Activated B cell treated with CpG ODN at 0.5 μM for 24 hours (primary cell): ENCODE measurements around the gene EEF1A2. TPM values are rescaled to one million over a fixed set of nuclear protein-coding genes. Genes with fewer than 3 reads are reported as not detected.
A peak's percentile ranks its signal among the peaks of the same experiment; 100 is the strongest.

Source experiments
- ATAC-seq: fragments of 200-7000 bp; cut with Tn5 transposase; one replicate; pipeline ENCODE4 v1.10.0; 2021; ENCODE audit warnings: low read depth, mild to moderate bottlenecking, moderate library complexity
- CTCF ChIA-PET: fragments of 350-600 bp; sonication (Branson Sonifier 250); formaldehyde crosslinking; loops from one replicate; lab custom pipeline; 2021; ENCODE audit warnings: antibody characterized with exemption; lab: Charles Lee
- POLR2A ChIA-PET: fragments of 350-600 bp; sonication (Branson Sonifier 250); formaldehyde crosslinking; loops from one replicate; lab custom pipeline; 2021; ENCODE audit warnings: antibody characterized with exemption; lab: Charles Lee
- DNase-seq: peaks from one replicate; pipeline ENCODE4 v3.0.0; 2022
- H3K27ac Mint-ChIP-seq: one replicate; pipeline ENCODE4 v1.8.0; 2020; ENCODE audit warnings: mixed read lengths
- H3K27me3 Mint-ChIP-seq: one replicate; pipeline ENCODE4 v1.8.0; 2021; ENCODE audit warnings: mixed read lengths
- H3K36me3 Mint-ChIP-seq: one replicate; pipeline ENCODE4 v1.8.0; 2021; ENCODE audit warnings: low read depth, mixed read lengths
- H3K4me1 Mint-ChIP-seq: one replicate; pipeline ENCODE4 v1.8.0; 2021; ENCODE audit warnings: mixed read lengths
- H3K4me3 Mint-ChIP-seq: one replicate; pipeline ENCODE4 v1.8.0; 2020; ENCODE audit warnings: mild to moderate bottlenecking, mixed read lengths
- H3K9me3 Mint-ChIP-seq: one replicate; pipeline ENCODE4 v1.8.0; 2020; ENCODE audit warnings: mixed read lengths
- CTCF ChIP-seq: fragments of 200-600 bp; IDR thresholded peaks from one replicate; pipeline ENCODE4 v1.8.0; 2022; ENCODE audit warnings: antibody characterized with exemption, mild to moderate bottlenecking
- intact Hi-C: fragments of 100-400 bp; cut with micrococcal nuclease; formaldehyde crosslinking; loops from one replicate; pipeline ENCODE4 v1.15.1; 2024
- total RNA-seq: library from RNA; stranded (reverse); gene quantifications from 2 replicates; pipeline ENCODE4 v1.2.3, GENCODE V29; 2022

The EEF1A2 gene
- total RNA-seq, 1 donor from 2014 or later, result 1.6 TPM

GRCh38 chr20:63441136-63442099 is 57.5 kb downstream of the EEF1A2 start:
- ATAC-seq, result peak; percentile 34
- no peaks in the 10 kb centered on the region for H3K36me3 Mint-ChIP-seq
- no peak overlapping the region for H3K27ac Mint-ChIP-seq
- ChIA-PET POLR2A (no interaction called here), CTCF (no interaction called here)
- intact Hi-C loops, result no loop called here
- H3K27me3 Mint-ChIP-seq, result peaks cover 12% of the 10 kb centered on the region
- H3K4me3 Mint-ChIP-seq, result peak overlapping the region; percentile 24
- DNase-seq, result no peak
- H3K9me3 Mint-ChIP-seq, result no peaks in the 10 kb centered on the region
- no peak for TF ChIP-seq CTCF
- H3K4me1 Mint-ChIP-seq, result peaks cover 17% of the 10 kb centered on the region

DNA sequence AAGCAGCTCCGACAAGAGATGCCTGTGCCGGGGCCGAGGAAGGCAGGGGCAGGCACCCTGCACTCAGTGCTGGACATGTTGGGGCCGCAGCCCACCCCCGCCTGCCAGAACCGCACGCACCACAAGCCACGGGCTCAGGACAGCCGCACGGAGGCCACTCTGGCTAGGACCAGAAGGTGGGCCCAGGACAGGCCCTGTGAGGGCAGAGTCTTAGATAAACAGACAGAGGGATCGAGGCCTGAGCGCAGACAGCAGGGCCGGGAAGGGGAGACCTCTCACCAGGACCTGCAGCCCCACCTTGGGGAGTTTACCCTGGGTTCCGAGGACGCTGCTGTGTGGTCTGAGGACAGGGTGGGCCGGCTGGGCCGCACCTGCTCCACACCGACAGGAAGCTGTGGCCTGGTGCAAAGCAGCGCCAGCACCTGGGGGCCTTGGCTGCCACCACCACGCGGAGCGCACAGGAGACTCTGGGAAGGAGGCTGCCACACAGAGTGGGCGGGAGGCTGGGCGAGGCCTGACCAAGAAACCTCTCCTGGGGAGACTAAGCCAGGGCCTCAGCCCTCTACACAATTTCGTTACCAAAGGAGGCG is 58.4 kb downstream of the EEF1A2 start:
- Mint-ChIP-seq H3K36me3 (no peaks in the 10 kb centered on the region), H3K4me1 (peaks cover 17% of the 10 kb centered on the region), H3K4me3 (no peak overlapping the region), H3K9me3 (no peaks in the 10 kb centered on the region), H3K27ac (no peak overlapping the region), H3K27me3 (peaks cover 12% of the 10 kb centered on the region)
- intact Hi-C loops, result no loop called here
- no peak for DNase-seq
- no peak for ATAC-seq
- CTCF ChIA-PET, result no interaction called here
- POLR2A ChIA-PET, result no interaction called here
- TF ChIP-seq CTCF, result no peak

DNA sequence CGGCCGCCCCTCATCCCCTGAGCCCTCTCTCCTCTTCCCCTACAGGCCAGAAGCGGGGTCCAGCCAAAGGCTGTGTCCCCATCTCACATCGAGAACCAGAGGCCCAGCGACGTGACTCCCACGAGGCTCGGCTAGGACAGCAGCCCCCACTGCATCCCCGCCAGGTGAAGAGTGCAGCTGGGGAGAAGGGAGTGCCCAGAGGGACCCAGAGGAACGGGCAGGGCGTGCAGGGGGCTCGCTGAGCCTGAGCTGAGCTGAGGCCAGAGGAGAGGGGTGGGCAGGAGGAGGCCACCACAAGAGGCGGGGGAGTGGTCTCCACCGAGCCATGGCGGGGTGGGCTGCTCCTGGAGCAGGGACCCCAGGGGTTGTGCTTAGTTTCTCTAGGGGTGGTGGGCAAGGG is 59.0 kb downstream of the EEF1A2 start:
- H3K27ac Mint-ChIP-seq, result no peak overlapping the region
- intact Hi-C loops, result no loop called here
- ATAC-seq (no peak), DNase-seq (no peak)
- no peaks in the 10 kb centered on the region for H3K36me3 Mint-ChIP-seq
- CTCF ChIA-PET, result no interaction called here
- POLR2A ChIA-PET, result no interaction called here
- H3K9me3 Mint-ChIP-seq, result no peaks in the 10 kb centered on the region
- TF ChIP-seq CTCF, result no peak
- H3K4me3 Mint-ChIP-seq, result no peak overlapping the region
- H3K4me1 Mint-ChIP-seq, result peaks cover 17% of the 10 kb centered on the region
- H3K27me3 Mint-ChIP-seq, result peaks cover 13% of the 10 kb centered on the region

DNA sequence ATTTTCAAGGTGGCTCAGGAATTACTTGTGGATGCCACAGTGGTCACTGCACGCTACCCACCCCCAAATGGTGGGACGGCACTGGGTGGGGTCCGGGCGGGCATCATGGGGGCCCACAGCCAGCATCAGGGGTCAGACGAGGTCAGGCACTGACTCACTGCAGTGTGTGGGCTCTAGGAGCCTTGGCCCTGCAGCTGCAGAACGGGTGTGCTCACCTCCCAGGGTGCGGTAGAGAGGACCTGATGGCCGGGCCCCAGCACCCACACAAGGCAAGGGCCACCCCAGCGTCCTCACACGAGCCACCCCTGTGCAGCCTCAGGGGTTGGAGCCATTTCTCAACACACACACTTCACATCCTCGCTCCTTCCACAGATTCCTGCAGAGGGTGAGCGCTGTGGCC is 60.8 kb downstream of the EEF1A2 start:
- CTCF ChIA-PET, result no interaction called here
- no peaks in the 10 kb centered on the region for H3K36me3 Mint-ChIP-seq
- no peak for TF ChIP-seq CTCF
- peaks cover 27% of the 10 kb centered on the region for H3K4me1 Mint-ChIP-seq
- POLR2A ChIA-PET, result no interaction called here
- no peak overlapping the region for H3K4me3 Mint-ChIP-seq
- H3K27ac Mint-ChIP-seq, result no peak overlapping the region
- ATAC-seq (no peak), DNase-seq (no peak)
- no peaks in the 10 kb centered on the region for H3K9me3 Mint-ChIP-seq
- H3K27me3 Mint-ChIP-seq, result peaks cover 16% of the 10 kb centered on the region
- intact Hi-C loops, result no loop called here

Other genes starting within 250 kb of the EEF1A2 start
- not detected in 2 replicates for gene NKAIN4, start 244.6 kb downstream of the EEF1A2 start, total RNA-seq
- gene ARFGAP1, start 226.3 kb downstream of the EEF1A2 start, total RNA-seq, result 72.4 and 85.8 TPM in 2 replicates
- not detected in 2 replicates for gene COL20A1, start 205.9 kb downstream of the EEF1A2 start, total RNA-seq
- gene CHRNA4, start 137.7 kb downstream of the EEF1A2 start, total RNA-seq, result not detected in 2 replicates
- not detected in 2 replicates for gene KCNQ2, start 26.4 kb downstream of the EEF1A2 start, total RNA-seq
- gene PPDPF, start 21.7 kb upstream of the EEF1A2 start, total RNA-seq, result 170 and 172 TPM in 2 replicates
- gene PTK6, start 38.3 kb upstream of the EEF1A2 start, total RNA-seq, result 0.49 and 0.69 TPM in 2 replicates
- gene SRMS, start 48.7 kb upstream of the EEF1A2 start, total RNA-seq, result 0.16 TPM in 1 of 2 replicates, not detected in the other
- gene FNDC11, start 55.1 kb upstream of the EEF1A2 start, total RNA-seq, result 0.78 and 1.3 TPM in 2 replicates
- gene HELZ2, start 75.2 kb upstream of the EEF1A2 start, total RNA-seq, result 25.4 and 28.9 TPM in 2 replicates
- gene GMEB2, start 128.0 kb upstream of the EEF1A2 start, total RNA-seq, result 16.9 and 17.4 TPM in 2 replicates
- gene STMN3, start 154.3 kb upstream of the EEF1A2 start, total RNA-seq, result 4.9 and 6.1 TPM in 2 replicates
- 24.1 and 33.8 TPM in 2 replicates for gene RTEL1, start 159.2 kb upstream of the EEF1A2 start, total RNA-seq
- not detected in 2 replicates for gene TNFRSF6B, start 197.6 kb upstream of the EEF1A2 start, total RNA-seq
- gene ARFRP1, start 208.9 kb upstream of the EEF1A2 start, total RNA-seq, result 63.5 and 66.0 TPM in 2 replicates
- 40.7 and 44.0 TPM in 2 replicates for gene ZGPAT, start 209.0 kb upstream of the EEF1A2 start, total RNA-seq
- gene LIME1, start 237.6 kb upstream of the EEF1A2 start, total RNA-seq, result 10.2 and 10.8 TPM in 2 replicates
- 20.9 and 28.1 TPM in 2 replicates for gene SLC2A4RG, start 240.7 kb upstream of the EEF1A2 start, total RNA-seq